IPS DF 6.9 (cell line): ENCODE results near the gene MED15.

Experiments used
- DNase-seq: peaks from one replicate; pipeline ENCODE4 v3.0.0-alpha.2; 2013; ENCODE audit warnings: low read depth, low spot score
- H3K27ac ChIP-seq: one replicate; pipeline ENCODE4 v1.5.1; 2013; ENCODE audit warnings: low read length, control low read depth
- H3K27me3 ChIP-seq: 2 replicates; pipeline ENCODE4 v1.6.1; 2013; ENCODE audit warnings: mild to moderate bottlenecking, low read length; ENCODE audit not compliant: control insufficient read depth, insufficient read depth
- H3K36me3 ChIP-seq: 2 replicates; pipeline ENCODE4 v1.6.1; 2013; ENCODE audit warnings: low read length; ENCODE audit not compliant: control insufficient read depth, insufficient read depth
- H3K4me1 ChIP-seq: 2 replicates; pipeline ENCODE4 v1.6.1; 2013; ENCODE audit warnings: low read length; ENCODE audit not compliant: control insufficient read depth, insufficient read depth
- H3K4me3 ChIP-seq: 2 replicates; pipeline ENCODE4 v1.5.1; 2013; ENCODE audit warnings: mild to moderate bottlenecking, low read length
- H3K9me3 ChIP-seq: 2 replicates; pipeline ENCODE4 v1.6.1; 2013; ENCODE audit warnings: low read length, inconsistent platforms; ENCODE audit not compliant: control insufficient read depth, insufficient read depth
- WGBS: extraction: QIAGEN DNeasy Blood & Tissue Kit; methylation state at CpG from one replicate; pipeline ENCODE4 v1.1.7; 2013; ENCODE audit warnings: mixed read lengths, missing lambda C conversion rate; ENCODE audit not compliant: insufficient read length, insufficient coverage; 5-methylcytosine and 5-hydroxymethylcytosine counted together

The MED15 gene

GRCh38 chr22:20563941-20564371, 56.5 kb downstream of the MED15 start:
- Histone ChIP-seq H3K4me3 (no peak overlapping the region), H3K9me3 (no peaks in the 10 kb centered on the region), H3K4me1 (no peaks in the 10 kb centered on the region), H3K27me3 (no peaks in the 10 kb centered on the region), H3K36me3 (peaks cover 13% of the 10 kb centered on the region), H3K27ac (no peak overlapping the region)
- DNase-seq: no peak
- WGBS: no CpG with 5 or more reads among the region's 13 CpGs

- no CpG with 5 or more reads among the region's 13 CpGs for WGBS
- Histone ChIP-seq H3K36me3 (peaks cover 13% of the 10 kb centered on the region), H3K27me3 (no peaks in the 10 kb centered on the region), H3K4me3 (no peak overlapping the region), H3K27ac (no peak overlapping the region), H3K4me1 (no peaks in the 10 kb centered on the region), H3K9me3 (no peaks in the 10 kb centered on the region)
- DNase-seq: no peak
These were observed 57.8 kb downstream of the MED15 start for GRCh38 chr22:20565079-20565734.

- no CpG with 5 or more reads among the region's 4 CpGs for WGBS
- Histone ChIP-seq H3K27ac (no peak overlapping the region), H3K4me1 (no peaks in the 10 kb centered on the region), H3K36me3 (peaks cover 13% of the 10 kb centered on the region), H3K27me3 (no peaks in the 10 kb centered on the region), H3K4me3 (no peak overlapping the region), H3K9me3 (no peaks in the 10 kb centered on the region)
- DNase-seq: no peak
These were observed 58.4 kb downstream of the MED15 start for GRCh38 chr22:20565761-20566160.

- Histone ChIP-seq H3K27ac (no peak overlapping the region), H3K27me3 (no peaks in the 10 kb centered on the region), H3K4me1 (no peaks in the 10 kb centered on the region), H3K9me3 (no peaks in the 10 kb centered on the region), H3K36me3 (peaks cover 17% of the 10 kb centered on the region), H3K4me3 (no peak overlapping the region)
- no CpG with 5 or more reads among the region's 14 CpGs for WGBS
- no peak for DNase-seq
These were observed 59.2 kb downstream of the MED15 start for GRCh38 chr22:20566420-20567260.

- Histone ChIP-seq H3K4me1 (no peaks in the 10 kb centered on the region), H3K4me3 (no peak overlapping the region), H3K9me3 (no peaks in the 10 kb centered on the region), H3K36me3 (peaks cover 22% of the 10 kb centered on the region), H3K27ac (no peak overlapping the region), H3K27me3 (no peaks in the 10 kb centered on the region)
- WGBS: no CpG with 5 or more reads among the region's 6 CpGs
- DNase-seq: no peak
These were observed 60.0 kb downstream of the MED15 start for GRCh38 chr22:20567371-20567847.

- Histone ChIP-seq H3K36me3 (peaks cover 23% of the 10 kb centered on the region), H3K9me3 (no peaks in the 10 kb centered on the region), H3K4me1 (no peaks in the 10 kb centered on the region), H3K4me3 (no peak overlapping the region), H3K27me3 (no peaks in the 10 kb centered on the region), H3K27ac (no peak overlapping the region)
- no peak for DNase-seq
- no CpG with 5 or more reads among the region's 5 CpGs for WGBS
These were observed 60.6 kb downstream of the MED15 start for GRCh38 chr22:20567993-20568417.

- Histone ChIP-seq H3K9me3 (no peaks in the 10 kb centered on the region), H3K36me3 (peaks cover 23% of the 10 kb centered on the region), H3K4me1 (no peaks in the 10 kb centered on the region), H3K4me3 (no peak overlapping the region), H3K27ac (no peak overlapping the region), H3K27me3 (no peaks in the 10 kb centered on the region)
- WGBS: no CpG with 5 or more reads among the region's 9 CpGs
- no peak for DNase-seq
These were observed 61.2 kb downstream of the MED15 start for GRCh38 chr22:20568502-20569058.

- H3K9me3 ChIP-seq: no peaks in the 10 kb centered on the region
- H3K27ac ChIP-seq: no peak overlapping the region
- no peaks in the 10 kb centered on the region for H3K27me3 ChIP-seq
- H3K4me1 ChIP-seq: no peaks in the 10 kb centered on the region
- DNase-seq: no peak
- H3K36me3 ChIP-seq: peaks cover 29% of the 10 kb centered on the region
- WGBS: no CpG with 5 or more reads among the region's 20 CpGs
- H3K4me3 ChIP-seq: no peak overlapping the region
These were observed 61.9 kb downstream of the MED15 start for GRCh38 chr22:20569059-20570058.

- WGBS: no CpG with 5 or more reads among the region's 6 CpGs
- no peaks in the 10 kb centered on the region for H3K4me1 ChIP-seq
- H3K27me3 ChIP-seq: no peaks in the 10 kb centered on the region
- H3K4me3 ChIP-seq: no peak overlapping the region
- no peaks in the 10 kb centered on the region for H3K9me3 ChIP-seq
- no peak overlapping the region for H3K27ac ChIP-seq
- peaks cover 28% of the 10 kb centered on the region for H3K36me3 ChIP-seq
- DNase-seq: no peak
These were observed 63.7 kb downstream of the MED15 start for GRCh38 chr22:20571078-20571503.
